ENCODE results near the gene CDYL.
A peak's percentile ranks its signal among the peaks of the same experiment; 100 is the strongest.

The CDYL gene

GRCh38 chr6:4885341-4885933, 109.2 kb downstream of the CDYL start:
- DNase-seq: no peak

- peak; percentile 14 for DNase-seq
These were observed 112.6 kb downstream of the CDYL start for GRCh38 chr6:4888841-4889240.

- no peak for DNase-seq
These were observed 113.5 kb downstream of the CDYL start for GRCh38 chr6:4889701-4890100.

GRCh38 chr6:4890191-4890590, 114.0 kb downstream of the CDYL start:
- no peak for DNase-seq

GRCh38 chr6:4890627-4891026, 114.4 kb downstream of the CDYL start:
- DNase-seq: no peak

- no peak for DNase-seq
These were observed 114.9 kb downstream of the CDYL start for GRCh38 chr6:4891141-4891540.

GRCh38 chr6:4892785-4893485, 116.7 kb downstream of the CDYL start:
- no peak for DNase-seq

- no peak for DNase-seq
These were observed 117.8 kb downstream of the CDYL start for GRCh38 chr6:4894049-4894448.

GRCh38 chr6:4895971-4896370, 119.8 kb downstream of the CDYL start:
- DNase-seq: no peak

GRCh38 chr6:4896401-4896800, 120.2 kb downstream of the CDYL start:
- DNase-seq: no peak

GRCh38 chr6:4899249-4900034, 123.2 kb downstream of the CDYL start:
- DNase-seq: no peak

- no peak for DNase-seq
These were observed 125.3 kb downstream of the CDYL start for GRCh38 chr6:4901386-4902061.

GRCh38 chr6:4902363-4902762, 126.2 kb downstream of the CDYL start:
- no peak for DNase-seq

GRCh38 chr6:4903121-4903520, 126.9 kb downstream of the CDYL start:
- DNase-seq: no peak

- no peak for DNase-seq
These were observed 127.7 kb downstream of the CDYL start for GRCh38 chr6:4903751-4904370.

GRCh38 chr6:4904461-4905025, 128.3 kb downstream of the CDYL start:
- DNase-seq: no peak

GRCh38 chr6:4905826-4906225, 129.6 kb downstream of the CDYL start:
- DNase-seq: no peak

GRCh38 chr6:4906293-4907276, 130.4 kb downstream of the CDYL start:
- DNase-seq: no peak

GRCh38 chr6:4907602-4908001, 131.4 kb downstream of the CDYL start:
- no peak for DNase-seq

GRCh38 chr6:4908062-4908461, 131.9 kb downstream of the CDYL start:
- DNase-seq: no peak

- DNase-seq: no peak
These were observed 133.0 kb downstream of the CDYL start for GRCh38 chr6:4909063-4909706.
